Stomach (tissue), 4 donors: ENCODE results near the gene MYOG.

Experiments
- CTCF ChIP-seq, 7 experiments: fragments of 450-650 bp in 4 of 7; fragments of 200-600 bp in 3 of 7; sonication (generic) in 3 of 7; IDR thresholded peaks; one replicate each; pipeline ENCODE4 v1.5.1; 2016 to 2019; ENCODE audit warnings: antibody characterized with exemption in 7 of 7, control low read depth in 2 of 7, mild to moderate bottlenecking in 1 of 7
- POLR2A ChIP-seq, 4 donors: fragments of 450-650 bp; IDR thresholded peaks; one replicate each; pipeline ENCODE4 v1.6.1; 2016; ENCODE audit warnings: antibody characterized with exemption in 4 of 4, control low read depth in 2 of 4, mild to moderate bottlenecking in 1 of 4, moderate library complexity in 1 of 4
- POLR2AphosphoS5 ChIP-seq, 3 donors: sonication (generic); formaldehyde crosslinking; IDR thresholded peaks; one replicate each; pipeline ENCODE4 v1.6.1; 2016; ENCODE audit warnings: antibody characterized with exemption in 3 of 3

GRCh38 chr1:203045336-203045735 lies 40.5 kb downstream of the MYOG start:
- TF ChIP-seq CTCF (IDR thresholded peaks at IDR 0.05) (no peak), POLR2AphosphoS5 (IDR thresholded peaks at IDR 0.05) (no peak), POLR2A (IDR thresholded peaks at IDR 0.05) (no peak)
